Dedifferentiated amniotic fluid mesenchymal stem cell (primary cell): ENCODE results near the gene LAMP5.

Experiments used
- DNase-seq: peaks from one replicate; pipeline ENCODE4 v3.0.0-alpha.2; 2016; ENCODE audit errors: extremely low spot score

Gene LAMP5, protein sequence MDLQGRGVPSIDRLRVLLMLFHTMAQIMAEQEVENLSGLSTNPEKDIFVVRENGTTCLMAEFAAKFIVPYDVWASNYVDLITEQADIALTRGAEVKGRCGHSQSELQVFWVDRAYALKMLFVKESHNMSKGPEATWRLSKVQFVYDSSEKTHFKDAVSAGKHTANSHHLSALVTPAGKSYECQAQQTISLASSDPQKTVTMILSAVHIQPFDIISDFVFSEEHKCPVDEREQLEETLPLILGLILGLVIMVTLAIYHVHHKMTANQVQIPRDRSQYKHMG

DNA sequence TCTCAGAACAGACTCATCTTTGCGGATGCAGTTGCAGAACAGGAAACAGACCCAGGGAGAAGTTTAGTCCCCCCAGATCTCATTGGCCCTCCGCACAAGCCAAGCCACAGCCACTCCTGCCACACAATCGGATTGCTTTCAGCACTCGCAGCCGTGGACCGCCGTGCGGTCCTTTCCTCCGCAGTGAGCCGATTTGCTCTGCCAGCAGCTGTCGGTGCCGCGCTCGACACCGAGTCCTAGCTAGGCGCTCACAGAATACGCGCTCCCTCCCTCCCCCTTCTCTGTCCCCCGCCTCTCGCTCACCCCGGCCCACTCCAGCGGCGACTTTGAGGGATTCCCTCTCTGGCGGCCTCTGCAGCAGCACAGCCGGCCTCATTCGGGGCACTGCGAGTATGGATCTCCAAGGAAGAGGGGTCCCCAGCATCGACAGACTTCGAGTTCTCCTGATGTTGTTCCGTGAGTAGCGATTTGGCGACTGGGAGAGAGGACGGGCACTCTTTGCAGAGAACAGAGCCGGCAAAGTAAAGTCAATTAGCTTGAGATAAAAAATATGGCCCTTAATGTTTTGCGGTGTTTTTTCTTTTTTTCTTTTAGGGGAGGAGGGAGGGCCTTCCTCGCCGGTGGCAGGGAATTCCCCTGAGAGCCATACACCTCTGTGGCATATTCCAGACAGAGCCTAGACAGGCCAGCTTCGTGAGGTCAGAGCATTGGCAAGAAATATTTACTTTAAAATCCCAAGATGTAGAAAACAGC lies at the start of gene LAMP5:
Gene LAMP5 (plus strand): TSS at position 130 of the 753 bp plus-strand sequence. CDS start 263 bp downstream, at position 393.
- DNase-seq = no peak

DNA sequence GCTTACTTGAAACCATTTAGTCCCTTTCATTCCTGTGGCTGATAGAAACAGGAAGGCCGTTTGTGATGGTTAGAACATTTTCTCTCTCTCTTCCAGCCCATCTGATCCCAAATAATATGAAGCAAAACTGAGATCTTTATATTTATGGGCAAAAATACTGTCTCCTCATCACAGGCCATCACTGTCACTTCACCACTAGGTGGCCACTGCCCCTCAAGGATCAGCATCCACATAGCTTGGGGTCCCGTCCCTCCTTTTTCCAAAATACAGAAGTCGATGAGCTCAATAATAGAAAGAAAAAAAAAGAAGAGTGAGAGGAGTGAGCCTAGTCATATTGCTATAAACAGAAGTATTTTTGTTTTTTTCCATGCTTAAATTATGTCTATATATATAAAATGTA lies 46.4 kb upstream of the LAMP5 start:
- no peak for DNase-seq

DNA sequence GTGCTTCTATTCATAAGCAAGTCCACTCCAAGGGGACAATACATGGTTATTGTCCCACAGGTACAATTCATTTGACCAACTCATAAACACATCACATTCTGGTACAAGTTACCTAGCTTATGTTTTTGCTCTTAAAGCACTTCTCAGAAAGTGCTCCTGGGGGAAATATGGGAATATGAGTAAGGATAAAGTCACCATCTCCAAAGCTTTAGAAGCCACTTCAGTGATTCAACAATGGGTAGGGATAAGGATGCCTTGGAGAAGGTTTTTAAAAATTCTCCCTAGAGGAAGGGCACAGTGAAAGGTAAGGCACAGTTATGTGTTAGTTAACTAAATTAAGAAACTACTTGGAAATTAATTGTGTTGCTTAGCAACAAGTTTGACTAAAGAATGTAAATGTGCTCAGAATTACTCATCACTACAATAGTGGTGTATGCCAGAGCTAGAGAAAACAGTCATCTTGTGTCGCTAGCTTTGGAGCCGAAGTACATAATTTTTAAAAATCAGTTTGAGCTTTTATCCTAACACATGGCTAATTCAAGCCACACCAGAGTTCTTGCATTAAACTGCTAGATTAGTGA lies 39.5 kb upstream of the LAMP5 start:
- DNase-seq = no peak

DNA sequence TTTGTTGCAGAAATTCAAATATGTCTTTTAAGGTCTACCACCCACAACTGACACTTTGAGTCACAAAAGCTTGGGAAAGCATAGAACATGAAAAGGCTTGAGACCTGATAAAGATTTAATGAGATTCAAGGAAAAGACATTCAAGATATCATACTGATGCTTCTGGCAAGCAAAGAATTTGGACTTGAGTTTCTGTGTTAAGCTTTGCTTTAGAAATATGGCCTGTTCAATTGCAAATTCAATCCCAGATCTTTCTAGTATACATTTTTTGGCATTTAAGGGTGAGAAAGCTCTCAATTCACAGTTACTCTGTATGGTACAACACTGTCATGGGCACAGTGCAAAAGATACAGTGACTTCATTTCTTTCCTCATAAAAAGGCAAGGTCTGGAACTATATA lies 38.9 kb upstream of the LAMP5 start:
- DNase-seq = no peak

DNA sequence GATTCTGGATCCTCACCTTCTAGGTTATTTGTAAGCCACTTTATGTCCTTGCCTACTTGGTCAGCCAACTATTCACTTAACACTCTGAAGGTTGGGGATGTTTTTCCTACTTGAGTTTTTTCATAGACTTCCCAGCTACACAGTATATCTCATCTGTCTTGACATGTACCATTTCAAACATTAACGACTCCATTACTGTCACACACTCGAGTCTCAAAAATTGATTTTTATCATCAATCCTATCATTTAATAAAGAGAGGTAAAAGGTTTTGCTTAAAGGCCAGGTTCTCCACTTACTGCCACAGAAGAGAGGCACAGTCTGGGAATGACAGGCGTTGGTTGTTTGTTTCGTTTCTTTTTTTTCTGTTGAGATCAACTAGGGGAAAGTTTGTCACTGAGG lies 38.2 kb upstream of the LAMP5 start:
- DNase-seq = no peak

DNA sequence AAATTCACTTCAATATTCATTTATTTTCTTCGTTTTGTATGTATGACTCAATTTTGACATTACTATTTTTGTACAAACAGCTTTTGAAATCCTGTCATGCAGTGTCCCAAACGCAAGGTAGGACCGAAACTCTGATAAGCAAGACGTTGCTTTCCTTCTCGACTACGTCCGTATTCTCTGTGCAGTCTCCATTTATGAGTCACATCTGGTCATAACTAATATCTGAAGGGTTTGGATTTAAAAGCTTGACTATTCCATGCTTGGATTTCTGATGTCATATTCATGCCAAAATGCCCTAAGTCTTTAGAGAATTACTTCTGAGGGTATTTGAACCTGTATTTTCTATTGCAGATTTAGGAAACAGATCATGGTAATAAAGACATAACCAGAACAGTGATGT lies 37.8 kb upstream of the LAMP5 start:
- no peak for DNase-seq

DNA sequence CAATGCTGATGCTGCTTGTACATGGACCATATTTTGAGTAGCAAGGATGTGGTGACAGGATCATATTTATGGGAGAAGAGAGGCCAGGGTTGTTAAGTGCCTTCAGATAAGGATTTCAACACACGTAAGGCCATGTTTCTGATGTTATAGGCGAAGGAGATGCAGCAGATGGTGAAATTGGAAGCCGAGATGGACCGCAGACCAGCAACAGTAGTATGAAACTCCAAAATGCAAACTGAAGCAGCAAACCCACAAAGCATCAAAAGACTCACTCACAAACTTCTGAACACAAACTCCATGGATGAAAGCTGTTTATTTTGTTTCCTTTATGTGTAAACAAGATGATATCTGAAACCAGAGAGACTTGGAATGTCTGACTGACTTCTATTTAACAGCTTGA lies 35.6 kb upstream of the LAMP5 start:
- DNase-seq = no peak

DNA sequence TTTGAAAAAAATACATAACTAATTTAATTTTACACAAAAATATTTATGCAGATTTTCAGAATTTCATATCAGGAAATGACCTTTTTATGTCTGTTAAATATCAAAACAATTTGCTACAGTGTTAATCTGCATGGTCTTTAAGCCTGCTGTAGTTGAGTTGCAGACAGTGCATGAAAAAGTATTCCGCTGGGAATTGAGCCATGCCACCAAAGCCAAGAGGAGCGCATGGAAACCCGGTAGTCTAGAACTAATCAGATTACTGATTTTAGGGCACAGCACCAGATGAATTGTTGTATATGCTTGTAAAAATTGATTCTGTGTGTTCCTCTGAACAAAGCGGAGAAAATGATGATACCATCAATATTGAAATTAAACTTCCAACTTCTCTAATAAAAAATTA lies 34.3 kb upstream of the LAMP5 start:
- no peak for DNase-seq

DNA sequence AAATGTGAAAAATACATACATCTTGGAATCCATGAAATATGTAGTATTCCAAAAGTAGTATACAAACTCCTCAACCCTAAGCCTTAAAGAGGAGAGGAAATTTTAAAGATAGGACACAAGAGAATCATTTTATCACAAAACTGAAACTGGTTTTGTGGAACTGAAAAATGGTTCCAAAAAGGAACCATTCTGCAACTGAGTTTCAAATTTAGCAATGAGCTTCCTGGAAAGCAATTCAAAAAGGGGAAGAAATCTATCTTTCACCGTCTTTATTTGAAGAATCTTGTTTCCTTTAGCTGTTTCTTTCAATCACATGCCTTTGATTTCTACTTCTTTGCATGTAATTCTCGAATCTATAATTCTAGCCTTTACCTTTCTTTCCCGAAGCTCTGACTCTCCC lies 32.2 kb upstream of the LAMP5 start:
- DNase-seq = no peak

DNA sequence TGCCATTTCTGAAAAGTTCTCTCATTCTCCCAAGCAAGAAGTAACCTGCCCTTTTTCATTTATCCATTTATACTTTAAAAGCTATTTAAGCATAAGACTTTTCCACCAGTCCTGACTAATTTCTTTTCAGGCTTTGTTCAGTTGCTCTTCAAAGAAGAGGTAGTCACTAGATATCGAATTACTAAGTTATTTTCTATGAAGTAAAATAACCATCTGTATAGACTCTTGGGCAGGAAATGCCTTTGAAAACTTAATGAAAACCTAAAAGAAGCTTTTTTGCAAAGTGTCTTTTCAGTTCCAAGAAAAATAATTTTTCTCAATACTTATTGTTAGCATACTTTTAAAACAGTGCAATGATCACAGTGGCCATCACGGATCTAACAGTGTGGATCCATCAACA lies 31.3 kb upstream of the LAMP5 start:
- DNase-seq = no peak

DNA sequence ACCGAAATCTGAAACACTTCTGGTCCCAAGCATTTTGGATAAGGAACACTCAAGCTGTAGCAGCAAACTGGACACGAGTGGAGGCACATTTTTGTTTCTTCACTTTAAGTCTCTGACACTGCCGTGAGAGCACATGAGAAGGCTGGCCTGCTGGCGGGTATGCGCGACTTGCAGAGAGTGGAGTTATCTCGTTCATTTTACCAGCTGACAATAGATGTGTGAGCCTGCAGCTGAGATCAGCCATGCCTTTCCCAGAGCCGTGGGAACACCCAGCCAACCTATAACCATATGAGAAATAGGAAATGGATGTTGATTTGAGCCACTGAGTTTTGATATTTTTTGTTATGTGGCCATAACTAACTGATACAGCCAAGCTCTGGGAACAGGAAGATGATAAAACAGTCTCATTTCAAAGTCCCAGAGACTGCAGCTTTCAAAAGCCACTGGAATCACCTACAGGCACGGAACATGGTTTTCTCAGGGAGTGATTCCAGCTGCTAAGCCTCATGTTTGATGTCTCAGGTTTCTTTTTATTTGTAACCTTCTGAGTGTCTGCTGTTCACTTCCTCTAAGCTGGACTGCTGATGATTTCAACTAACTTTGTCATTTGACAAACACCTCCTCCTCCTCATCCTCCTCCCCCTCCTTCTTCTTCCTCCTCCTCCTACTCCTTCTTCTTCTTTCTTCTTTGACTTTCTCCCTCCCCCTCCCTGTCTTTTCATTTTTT lies 28.6 kb upstream of the LAMP5 start:
- DNase-seq = no peak

DNA sequence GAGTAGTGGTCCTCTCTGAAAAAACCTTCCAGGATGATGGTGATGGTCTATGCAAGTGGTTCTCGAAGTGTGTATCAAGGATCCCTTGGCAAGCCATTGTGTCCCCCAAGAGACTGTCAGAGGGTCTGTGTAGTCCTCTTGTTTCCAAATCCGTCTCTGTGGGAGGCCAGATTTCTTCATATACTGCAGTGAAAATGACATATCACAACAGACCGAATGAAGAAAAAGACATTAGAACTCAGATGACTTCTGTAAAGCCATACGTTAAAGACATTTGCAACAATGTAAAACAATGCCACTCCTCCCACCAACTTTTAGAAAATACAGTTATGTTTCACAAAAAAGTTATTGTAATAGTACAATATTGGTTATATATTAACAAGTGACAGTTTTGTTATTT lies 27.2 kb upstream of the LAMP5 start:
- no peak for DNase-seq

DNA sequence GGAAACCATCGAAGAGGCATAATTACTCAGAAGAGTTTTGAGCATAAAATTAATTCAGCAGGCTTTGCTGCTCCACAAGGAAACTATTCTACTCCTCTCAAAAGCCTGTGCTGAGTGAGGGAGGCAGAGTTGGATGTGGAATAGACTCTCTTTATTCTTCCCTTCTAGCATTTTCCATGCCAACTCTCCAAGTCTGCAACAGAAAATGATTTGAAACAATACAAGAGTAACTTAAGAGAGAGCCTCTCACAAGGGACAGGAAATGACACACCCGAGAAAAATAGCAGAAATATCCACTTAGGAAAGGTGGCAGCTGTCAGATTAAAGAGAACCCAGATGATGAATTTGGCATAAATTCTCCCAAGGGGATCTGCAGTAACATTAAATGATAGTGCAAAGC lies 26.3 kb upstream of the LAMP5 start:
- no peak for DNase-seq

DNA sequence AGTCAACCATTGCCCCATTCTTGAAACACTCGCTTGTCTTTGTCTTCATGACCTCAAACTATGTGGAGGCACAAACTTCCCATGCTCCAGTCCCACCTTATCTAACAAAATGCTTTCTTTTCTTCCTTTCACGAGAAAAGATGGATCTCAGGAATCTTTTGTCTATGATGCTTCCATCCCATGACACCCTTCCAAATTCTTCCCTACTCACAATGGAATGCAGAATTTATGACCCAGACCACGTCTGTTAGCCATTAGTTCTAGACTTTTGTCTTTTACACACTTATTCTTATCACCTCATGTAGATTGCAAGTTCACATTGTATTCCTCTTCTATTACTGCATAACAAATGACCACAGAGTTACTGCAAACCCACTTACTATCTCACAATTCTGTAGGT lies 24.2 kb upstream of the LAMP5 start:
- DNase-seq = no peak

DNA sequence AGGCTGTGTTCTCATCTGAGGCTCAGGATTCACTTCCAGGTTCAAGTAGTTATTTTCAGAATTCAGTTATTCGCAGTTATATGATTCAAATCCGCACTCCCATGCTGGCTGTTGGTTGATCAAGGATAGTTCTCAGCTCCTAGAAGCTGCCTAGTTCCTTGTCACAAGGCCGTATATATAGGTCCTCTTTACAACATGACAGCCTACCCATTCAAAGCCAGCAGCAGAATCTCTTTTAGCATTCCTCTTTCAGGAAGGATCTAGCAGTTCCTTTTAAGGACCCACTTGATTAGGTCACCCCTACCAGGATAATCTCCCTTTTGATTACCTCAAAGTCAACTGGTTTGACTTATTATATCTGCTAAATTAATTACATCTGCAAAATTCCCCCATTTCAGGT lies 23.8 kb upstream of the LAMP5 start:
- DNase-seq = no peak

DNA sequence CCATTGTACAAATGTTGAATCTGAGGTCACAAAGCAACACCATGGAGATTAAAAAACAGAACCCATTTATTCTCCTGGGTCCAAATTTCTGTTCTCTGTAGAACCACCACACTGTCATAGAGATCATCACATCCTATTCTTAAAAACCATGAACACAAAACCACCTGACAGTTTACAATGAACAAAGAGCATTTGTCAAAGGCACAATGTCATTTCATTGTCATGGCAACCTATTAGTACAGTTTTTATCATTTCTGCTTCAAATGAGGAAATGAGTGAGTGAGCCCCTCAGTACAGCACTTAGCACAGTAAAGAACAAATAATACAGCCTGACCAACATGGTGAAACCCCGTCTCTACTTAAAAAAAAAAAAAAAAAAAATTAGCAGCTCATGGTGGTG lies 23.1 kb upstream of the LAMP5 start:
- DNase-seq = no peak

DNA sequence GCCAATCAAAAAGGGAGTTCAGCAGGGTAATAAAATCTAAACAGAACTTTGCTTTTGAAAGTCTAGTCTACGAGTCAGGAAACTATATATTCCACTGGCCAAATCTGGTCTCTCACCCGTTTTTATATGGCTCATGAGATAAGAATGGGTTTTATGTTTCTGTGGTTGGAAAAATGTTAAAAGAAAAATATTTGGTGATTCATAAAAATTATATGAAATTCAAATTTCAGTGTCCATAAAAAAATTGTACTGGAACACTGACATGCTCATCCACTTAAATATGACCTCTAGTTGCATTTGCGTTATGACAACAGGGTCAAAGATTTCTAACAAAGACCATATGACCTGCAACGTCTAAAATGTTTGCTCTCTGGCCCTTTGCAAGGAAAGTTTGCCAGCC lies 22.3 kb upstream of the LAMP5 start:
- peak; percentile 68 for DNase-seq

DNA sequence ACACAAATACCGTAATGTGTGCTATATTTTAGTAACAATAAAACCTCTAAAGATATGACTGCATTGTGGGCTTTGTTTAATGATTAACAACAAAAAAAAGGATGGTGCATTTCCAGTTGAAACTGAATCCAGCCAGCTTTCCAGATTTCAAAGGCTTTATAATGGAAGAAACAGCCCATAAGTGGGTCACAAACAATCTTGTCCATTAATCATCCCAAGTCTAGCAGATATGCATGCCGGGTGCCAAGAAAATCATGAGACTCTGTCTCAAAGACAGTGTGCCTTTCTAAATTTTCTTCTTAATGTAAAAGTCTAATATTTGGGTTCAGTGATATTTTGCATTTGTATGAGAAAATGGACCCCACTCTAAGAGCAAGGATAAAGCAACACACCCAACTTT lies 20.6 kb upstream of the LAMP5 start:
- no peak for DNase-seq

DNA sequence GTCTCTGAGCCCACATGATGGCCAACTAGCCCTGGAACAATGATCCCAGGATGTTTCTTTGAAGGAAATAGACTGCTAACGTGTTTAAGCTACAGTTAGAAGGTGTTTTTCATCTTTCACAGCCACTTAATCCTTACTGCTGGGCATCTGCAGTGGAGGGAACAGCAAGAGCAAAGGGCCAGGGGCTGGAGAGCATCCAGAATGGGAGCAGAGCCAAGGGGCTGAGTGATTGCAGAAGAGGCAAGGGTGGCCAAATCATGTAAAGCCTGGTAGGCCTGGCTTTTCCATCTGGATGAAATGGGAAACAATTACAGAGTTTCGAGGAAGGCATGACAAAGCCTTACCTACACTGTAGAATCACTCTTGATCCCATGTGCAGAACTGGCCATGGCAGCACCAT lies 18.7 kb upstream of the LAMP5 start:
- DNase-seq = no peak

DNA sequence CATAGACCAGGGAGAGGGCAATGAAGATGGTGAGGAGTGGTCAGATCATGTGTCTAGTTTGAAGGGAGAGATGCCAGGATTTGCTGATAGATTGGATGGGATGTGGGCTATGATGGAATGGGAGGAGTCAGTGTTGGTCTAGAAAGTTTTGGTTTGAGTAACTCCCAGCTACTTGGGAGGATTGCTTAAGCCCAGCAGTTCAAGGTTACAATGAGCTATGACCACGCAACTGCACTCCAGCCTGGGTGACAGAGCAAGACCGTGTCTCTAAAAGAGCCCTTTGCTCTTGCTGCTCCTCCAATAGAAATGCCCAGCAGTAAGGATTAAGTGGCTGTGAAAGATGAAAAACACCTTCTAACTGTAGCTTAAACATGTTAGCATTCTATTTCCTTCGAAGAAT lies 18.2 kb upstream of the LAMP5 start:
- no peak for DNase-seq

DNA sequence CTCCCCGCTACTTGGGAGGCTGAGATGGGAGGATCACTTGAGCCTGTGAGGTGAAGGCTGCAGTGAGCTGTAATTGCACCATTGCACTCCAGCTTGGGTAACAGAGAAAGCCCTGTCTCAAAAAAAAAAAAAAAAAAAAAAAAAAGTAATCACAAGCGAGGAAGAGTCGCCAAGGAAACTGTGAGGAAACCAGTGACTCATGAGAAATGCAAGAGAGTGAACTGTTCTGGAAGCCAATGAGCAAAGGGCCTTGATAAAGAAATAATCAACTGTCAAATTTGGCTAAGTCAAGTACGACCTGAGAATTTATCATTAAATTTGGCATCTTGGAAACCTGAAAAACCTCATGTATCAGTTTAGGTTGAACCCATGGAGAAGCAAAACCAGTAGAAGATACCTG lies 16.1 kb upstream of the LAMP5 start:
- DNase-seq = no peak

DNA sequence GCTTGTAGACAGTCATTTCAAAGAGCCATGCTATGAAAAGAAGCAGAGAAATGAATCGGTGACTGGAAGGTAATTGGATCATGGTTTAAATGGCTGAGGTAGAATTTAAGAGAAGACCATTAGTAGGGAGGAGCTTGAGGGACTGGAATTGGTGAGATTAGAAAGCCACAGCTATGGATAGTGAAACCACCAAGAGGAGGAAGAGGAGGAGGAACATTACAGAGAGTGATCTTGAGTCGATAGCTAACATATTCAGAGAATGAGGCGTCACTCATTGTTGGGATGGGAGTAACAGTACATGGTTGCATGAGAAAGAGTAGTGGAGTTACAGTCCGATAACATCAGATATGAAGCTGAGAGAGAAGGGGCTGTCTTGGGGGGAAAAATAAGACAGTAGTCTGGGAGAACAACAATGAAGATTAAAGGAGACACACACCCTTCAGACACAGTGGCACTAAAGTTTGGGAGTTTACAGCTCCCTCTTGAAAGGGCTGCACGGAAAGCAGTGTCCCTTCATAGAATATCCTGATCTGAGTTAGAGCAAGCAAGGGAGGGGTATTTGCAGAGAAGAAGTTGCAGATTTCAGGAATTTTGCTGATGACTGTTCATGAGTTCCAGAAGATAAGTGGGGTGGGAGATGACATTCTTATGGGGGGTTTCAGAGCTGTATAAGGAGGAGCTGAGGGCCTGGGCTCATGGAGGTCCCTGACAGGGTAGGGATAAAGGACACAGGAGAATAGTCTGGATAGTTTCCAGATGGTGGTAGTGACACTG lies 15.1 kb upstream of the LAMP5 start:
- no peak for DNase-seq
